ENCODE data around the gene CLCN6.

CLCN6 gene

GRCh38 chr1:11805422-11806306, at the start of gene CLCN6, which contains the start of gene MTHFR:
CLCN6 (plus strand) TSS chr1:11806191; CDS start chr1:11806263, 72 bp downstream.
MTHFR (minus strand) TSS chr1:11805964; CDS start chr1:11803116, 2,848 bp downstream.
- peak; percentile 98 for FAIRE-seq

GRCh38 chr1:11757047-11757446, 48.9 kb upstream of the CLCN6 start:
- FAIRE-seq (no peak), DNase-seq (ENCODE audit: extremely low spot score, insufficient read length, low read depth) (no peak)

More at GRCh38 chr1:11805422-11806306, at the start of gene CLCN6, which contains the start of gene MTHFR:
- peak; percentile 95 for DNase-seq (ENCODE audit: extremely low spot score, insufficient read length, low read depth)

GRCh38 chr1:11759791-11760190, 46.2 kb upstream of the CLCN6 start:
- FAIRE-seq (no peak), DNase-seq (ENCODE audit: extremely low spot score, insufficient read length, low read depth) (no peak)

- FAIRE-seq (no peak), DNase-seq (ENCODE audit: extremely low spot score, insufficient read length, low read depth) (no peak)
Measured at GRCh38 chr1:11761285-11761684, 44.7 kb upstream of the CLCN6 start.

DNA sequence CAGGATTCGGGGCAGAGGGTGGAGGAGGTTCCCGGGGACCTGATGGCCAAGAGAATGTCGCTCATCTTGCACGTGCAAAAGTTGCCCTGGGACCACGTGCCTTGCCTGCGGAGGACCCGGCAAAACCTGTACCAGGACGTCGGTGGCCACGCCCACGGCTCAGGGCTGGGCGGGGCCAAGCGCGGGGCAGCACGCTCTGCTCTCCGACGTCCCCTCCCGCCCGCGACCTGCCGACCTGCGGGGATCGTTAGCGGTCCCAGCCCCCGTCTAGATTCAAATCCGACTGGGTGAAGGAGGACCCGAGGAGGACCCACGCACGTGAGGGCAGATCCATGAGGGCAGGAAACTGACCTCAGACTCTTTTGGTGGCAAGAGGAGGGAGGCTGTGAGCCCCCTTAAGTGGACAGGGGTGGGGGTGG, 44.0 kb upstream of the CLCN6 start, which contains the start of gene C1orf167:
Gene C1orf167, plus strand, starts transcription at position 206 of the 419 bp plus-strand sequence. CDS start 2,208 bp downstream, outside the sequence.
- DNase-seq (ENCODE audit: extremely low spot score, insufficient read length, low read depth): no peak
- FAIRE-seq: no peak

GRCh38 chr1:11764115-11764514, 41.9 kb upstream of the CLCN6 start:
- FAIRE-seq: no peak
- DNase-seq (ENCODE audit: extremely low spot score, insufficient read length, low read depth): no peak

- FAIRE-seq: no peak
- no peak for DNase-seq (ENCODE audit: extremely low spot score, insufficient read length, low read depth)
Measured at GRCh38 chr1:11764519-11764918, 41.5 kb upstream of the CLCN6 start.

GRCh38 chr1:11765661-11766428, 40.1 kb upstream of the CLCN6 start:
- FAIRE-seq (no peak), DNase-seq (ENCODE audit: extremely low spot score, insufficient read length, low read depth) (no peak)

DNA sequence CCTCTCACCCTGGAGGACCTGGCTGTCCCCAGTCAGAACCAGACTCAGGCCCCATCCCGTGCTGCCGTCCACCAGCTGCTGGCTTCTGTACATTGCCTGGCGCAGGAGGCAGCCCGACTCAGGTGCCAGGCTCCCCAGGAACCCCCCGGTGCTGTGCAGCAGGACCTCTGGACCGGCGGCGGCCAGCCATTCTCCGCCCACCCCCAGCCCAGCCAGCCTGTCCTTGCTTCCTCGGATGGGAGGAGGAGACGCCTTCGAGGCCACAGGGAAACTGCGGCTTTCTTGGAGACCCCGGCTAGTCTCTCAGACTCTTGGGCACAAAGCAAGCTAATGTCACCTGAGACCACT, 39.6 kb upstream of the CLCN6 start:
- FAIRE-seq (no peak), DNase-seq (ENCODE audit: extremely low spot score, insufficient read length, low read depth) (no peak)

DNA sequence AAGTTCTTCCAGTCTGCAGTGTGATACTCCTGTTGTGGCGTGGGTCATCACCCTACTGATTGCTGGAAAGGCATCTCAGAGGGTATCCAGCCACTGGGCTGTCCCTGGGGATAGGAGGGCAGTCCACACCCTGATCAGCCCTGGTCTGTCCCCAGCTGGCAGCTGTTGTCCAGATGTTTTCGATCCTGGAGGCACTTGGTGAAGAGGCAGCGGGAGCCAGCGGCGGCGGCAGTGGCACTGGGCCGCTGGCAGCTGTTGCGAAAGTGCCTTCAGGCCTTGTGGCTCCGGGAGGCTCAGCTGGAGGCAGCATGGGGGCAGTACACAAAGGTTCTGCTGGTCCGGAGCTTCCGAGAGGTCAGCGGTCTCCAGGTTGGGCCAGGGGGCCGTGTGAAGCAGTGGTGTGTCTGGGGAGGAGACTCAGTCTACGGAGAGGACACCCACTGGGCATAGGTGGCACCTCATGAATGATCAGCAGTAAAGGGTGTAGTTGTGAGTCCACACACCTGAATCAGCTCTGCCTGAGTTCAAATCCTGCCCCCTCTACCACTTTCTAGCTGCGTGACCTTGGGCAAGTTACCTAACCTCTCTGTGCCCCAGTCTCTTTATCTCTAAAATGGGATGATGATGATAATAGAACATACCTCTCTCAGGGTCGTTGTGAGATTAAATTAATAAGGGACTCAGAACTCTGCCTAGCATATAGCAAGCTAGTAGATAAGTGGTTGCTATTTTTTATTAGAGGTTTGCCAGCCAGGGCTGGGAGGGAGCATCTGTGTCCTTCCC, 37.9 kb upstream of the CLCN6 start:
- FAIRE-seq (no peak), DNase-seq (ENCODE audit: extremely low spot score, insufficient read length, low read depth) (no peak)

DNA sequence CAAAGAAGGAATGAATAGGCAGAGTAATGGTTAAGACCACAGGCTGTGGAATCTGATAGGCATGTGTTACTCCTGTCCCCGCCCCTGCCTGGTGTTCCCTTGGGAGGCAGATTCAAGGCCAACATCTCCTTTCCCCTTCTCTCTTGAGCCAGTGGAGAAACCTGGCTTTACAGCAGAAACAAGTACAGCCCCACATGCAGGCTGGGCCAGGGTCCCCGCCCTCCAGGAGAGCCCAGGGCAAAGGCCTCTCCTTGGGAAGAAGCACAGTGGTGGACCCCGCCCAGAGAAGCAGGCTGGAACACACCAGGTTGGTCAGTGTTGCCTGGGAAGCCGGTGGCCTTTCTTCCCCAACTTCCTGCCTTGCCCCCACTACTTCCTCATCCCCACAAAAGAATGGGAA, 37.2 kb upstream of the CLCN6 start:
- FAIRE-seq (no peak), DNase-seq (ENCODE audit: extremely low spot score, insufficient read length, low read depth) (no peak)

GRCh38 chr1:11769274-11769673, 36.7 kb upstream of the CLCN6 start:
- FAIRE-seq (no peak), DNase-seq (ENCODE audit: extremely low spot score, insufficient read length, low read depth) (no peak)

GRCh38 chr1:11770011-11770410, 36.0 kb upstream of the CLCN6 start:
- DNase-seq (ENCODE audit: extremely low spot score, insufficient read length, low read depth) (no peak), FAIRE-seq (no peak)

DNA sequence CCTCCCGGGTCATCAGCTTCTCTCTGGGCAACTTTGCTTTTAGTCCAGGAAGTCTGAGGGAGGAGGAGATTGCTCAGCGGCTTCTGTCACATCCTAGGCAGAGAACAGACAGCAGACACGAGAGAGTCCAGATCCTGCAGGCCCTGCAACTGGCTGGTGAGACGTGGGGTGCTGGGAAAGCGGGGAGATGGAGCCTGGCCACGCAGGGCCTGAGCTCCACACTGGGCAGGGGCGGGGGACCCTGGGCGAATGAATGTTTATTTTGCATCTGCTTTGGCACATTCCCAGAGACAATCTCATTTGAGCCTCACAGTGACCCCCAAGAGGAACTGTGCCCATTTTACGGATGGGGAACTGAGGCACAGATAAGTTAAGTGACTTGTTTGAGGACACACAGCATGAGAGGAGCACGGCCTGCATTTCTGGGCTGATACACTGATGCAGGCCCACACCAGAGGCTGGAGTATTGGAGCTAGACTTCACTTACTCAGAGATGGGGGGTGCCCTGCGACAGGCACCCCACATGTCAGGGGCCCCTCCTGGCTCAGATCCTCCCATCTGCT, 34.4 kb upstream of the CLCN6 start:
- DNase-seq (ENCODE audit: extremely low spot score, insufficient read length, low read depth) (no peak), FAIRE-seq (no peak)

DNA sequence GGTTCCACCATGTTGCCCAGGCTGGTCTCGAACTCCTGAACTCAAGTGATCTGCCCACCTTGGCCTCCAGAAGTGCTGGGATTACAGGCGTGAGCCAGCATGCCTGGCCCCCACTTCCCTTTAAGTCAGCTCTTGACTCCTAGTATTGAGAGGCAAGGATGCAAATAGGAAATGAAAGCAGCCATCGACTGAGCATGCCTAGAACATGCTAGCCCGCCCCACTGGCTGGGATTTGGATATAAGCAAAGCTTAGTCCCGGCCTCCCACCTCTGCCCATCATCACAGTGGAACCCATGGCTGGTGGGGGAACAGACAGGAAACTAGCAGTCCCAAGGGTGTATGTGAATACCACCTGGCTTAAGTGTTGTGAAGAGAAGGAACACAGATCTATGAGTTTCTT, 33.5 kb upstream of the CLCN6 start:
- FAIRE-seq (no peak), DNase-seq (ENCODE audit: extremely low spot score, insufficient read length, low read depth) (no peak)

GRCh38 chr1:11774753-11775152, 31.2 kb upstream of the CLCN6 start:
- FAIRE-seq (no peak), DNase-seq (ENCODE audit: extremely low spot score, insufficient read length, low read depth) (no peak)

DNA sequence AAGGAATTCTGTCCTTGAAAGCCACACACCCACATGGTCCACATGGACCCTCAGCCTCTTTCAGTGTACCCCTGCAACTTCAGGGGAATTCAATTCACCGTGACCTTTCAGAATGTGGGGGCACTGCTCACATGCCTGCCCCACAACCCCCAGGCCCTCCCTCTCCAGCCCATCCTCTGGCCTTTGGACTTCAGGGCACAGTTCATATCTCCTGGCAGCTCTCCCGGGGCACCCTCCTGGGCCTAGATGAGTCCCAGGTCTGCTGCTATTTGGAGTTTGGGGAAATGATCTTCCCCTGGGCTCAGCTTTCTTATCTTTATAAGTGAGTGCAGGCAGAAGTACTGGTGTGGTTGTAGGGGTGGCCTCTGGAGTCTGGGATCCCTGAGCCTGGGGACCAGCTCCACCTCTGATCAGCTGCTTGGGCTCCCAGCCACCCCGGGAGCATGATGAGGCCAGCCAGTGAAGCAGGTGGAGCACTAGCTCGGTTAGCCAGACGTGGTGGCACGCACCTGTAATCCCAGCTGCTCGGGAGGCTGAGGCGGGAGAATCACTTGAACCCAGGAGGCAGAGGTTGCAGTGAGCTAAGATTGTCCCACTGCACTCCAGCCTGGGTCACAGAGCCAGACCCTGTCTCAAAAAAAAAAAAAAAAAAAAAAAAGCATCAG, 28.2 kb upstream of the CLCN6 start:
- FAIRE-seq (no peak), DNase-seq (ENCODE audit: extremely low spot score, insufficient read length, low read depth) (no peak)

- no peak for FAIRE-seq
Measured at GRCh38 chr1:11778336-11778735, 27.7 kb upstream of the CLCN6 start.

DNA sequence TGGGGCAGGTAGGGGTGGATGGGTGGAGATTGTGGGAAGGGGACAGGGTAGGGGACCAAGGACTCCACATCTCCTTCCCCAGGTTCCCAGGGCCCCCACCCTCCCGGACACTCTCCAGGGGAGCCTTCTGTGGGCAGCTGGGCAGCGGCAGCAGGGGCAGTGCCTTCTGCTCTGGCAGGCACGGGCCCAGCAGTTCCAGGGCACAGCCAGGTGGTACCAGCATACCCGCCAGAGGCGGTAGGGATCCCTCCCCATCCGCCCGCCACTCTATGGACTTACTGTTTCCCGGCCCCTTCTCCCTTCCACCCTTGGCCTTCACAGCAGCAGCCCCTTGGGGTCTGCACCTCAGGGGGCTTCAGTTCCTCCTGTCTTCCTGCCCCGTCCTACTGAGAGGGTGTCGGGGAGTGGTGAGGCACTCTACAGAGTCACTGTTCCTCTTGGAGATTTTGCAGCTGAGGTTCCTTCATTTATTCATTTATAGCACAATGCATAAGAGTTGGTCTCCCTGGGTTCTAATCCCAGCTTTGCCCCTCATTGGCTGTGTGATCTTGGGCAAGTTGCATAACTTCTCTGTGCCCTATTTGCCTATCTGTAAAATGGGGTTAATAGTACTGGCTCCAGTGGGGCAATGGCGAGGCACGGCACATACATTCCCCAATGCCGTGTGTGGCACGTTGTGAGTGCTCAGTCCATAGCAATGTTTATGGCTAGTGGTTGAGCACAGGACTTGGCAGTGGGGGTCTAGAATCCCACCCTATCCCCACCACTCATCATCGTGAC, 27.0 kb upstream of the CLCN6 start:
- DNase-seq (ENCODE audit: extremely low spot score, insufficient read length, low read depth): no peak
- no peak for FAIRE-seq

More at GRCh38 chr1:11778336-11778735, 27.7 kb upstream of the CLCN6 start:
- DNase-seq (ENCODE audit: extremely low spot score, insufficient read length, low read depth): no peak

All from GM18507 (cell line).